HEK293 (cell line): Measurements from ENCODE around the gene MSRB1.

Experiments used
- CTCF ChIA-PET: fragments of 350-600 bp; formaldehyde crosslinking; extraction: SDS; loops from one replicate; lab custom pipeline; 2021; ENCODE audit warnings: antibody characterized with exemption; lab: Yijun Ruan, JAX
- POLR2A ChIA-PET: fragments of 300-600 bp; formaldehyde crosslinking; extraction: SDS; loops from one replicate; lab custom pipeline; 2020; ENCODE audit warnings: antibody characterized with exemption, inconsistent platforms; lab: Yijun Ruan, JAX
- H3K27ac ChIP-seq: fragments of 200-500 bp; sonication (Bioruptor generic); 2 replicates; pipeline ENCODE4 v1.5.1; 2014; ENCODE audit warnings: low read depth, low read length, control low read depth, inconsistent platforms; ENCODE audit errors: extremely low read depth
- H3K36me3 ChIP-seq, 2 experiments: fragments of 200-500 bp in 1 of 2; sonication (Bioruptor generic) in 1 of 2; 1 replicate in 1 of 2; 2 replicates in 1 of 2; pipeline ENCODE4 v1.5.1; 2014 to 2017; ENCODE audit warnings: inconsistent platforms in 2 of 2, low read length in 2 of 2; ENCODE audit not compliant: control insufficient read depth in 2 of 2, insufficient read depth in 1 of 2
- H3K4me1 ChIP-seq: fragments of 200-500 bp; sonication (Bioruptor generic); 2 replicates; pipeline ENCODE4 v1.5.1; 2014; ENCODE audit warnings: mild to moderate bottlenecking, low read length, inconsistent platforms; ENCODE audit not compliant: control insufficient read depth, insufficient read depth
- H3K4me3 ChIP-seq: 2 replicates; pipeline ENCODE4 v1.5.1; 2011; ENCODE audit warnings: low read depth, mild to moderate bottlenecking, control low read depth, low read length, moderate library complexity
- H3K9me3 ChIP-seq: fragments of 200-500 bp; sonication (Bioruptor generic); 2 replicates; pipeline ENCODE4 v1.5.1; 2014; ENCODE audit warnings: low read depth, low read length, inconsistent platforms; ENCODE audit not compliant: control insufficient read depth, insufficient read depth
- FEZF1 ChIP-seq: fragments of 450-650 bp; formaldehyde crosslinking; IDR thresholded peaks from 2 replicates; pipeline ENCODE4 v1.5.1; 2016; ENCODE audit warnings: missing biosample characterization, missing genetic modification characterization
- SP2 ChIP-seq: fragments of 450-650 bp; formaldehyde crosslinking; IDR thresholded peaks from 2 replicates; pipeline ENCODE4 v1.5.1; 2016; ENCODE audit warnings: missing biosample characterization, missing genetic modification characterization
- SP3 ChIP-seq: fragments of 450-650 bp; formaldehyde crosslinking; IDR thresholded peaks from 2 replicates; pipeline ENCODE4 v1.5.1; 2016; ENCODE audit warnings: missing biosample characterization, missing genetic modification characterization
- ZNF18 ChIP-seq: fragments of 450-650 bp; formaldehyde crosslinking; IDR thresholded peaks from 2 replicates; pipeline ENCODE4 v1.5.1; 2016; ENCODE audit warnings: missing biosample characterization, missing genetic modification characterization
- ZNF184 ChIP-seq: fragments of 450-650 bp; IDR thresholded peaks from 2 replicates; pipeline ENCODE4 v1.5.1; 2018; ENCODE audit warnings: missing biosample characterization, mild to moderate bottlenecking, missing genetic modification characterization
- ZNF19 ChIP-seq: fragments of 450-650 bp; formaldehyde crosslinking; IDR thresholded peaks from 2 replicates; pipeline ENCODE4; 2016; ENCODE audit warnings: missing biosample characterization, missing genetic modification characterization, low read depth
- ZNF239 ChIP-seq: fragments of 450-650 bp; formaldehyde crosslinking; IDR thresholded peaks from 2 replicates; pipeline ENCODE4 v1.5.1; 2016; ENCODE audit warnings: missing biosample characterization, missing genetic modification characterization
- ZNF302 ChIP-seq: fragments of 450-650 bp; formaldehyde crosslinking; IDR thresholded peaks from 2 replicates; pipeline ENCODE4 v1.5.1; 2016; ENCODE audit warnings: missing biosample characterization, missing genetic modification characterization, low read depth
- ZNF311 ChIP-seq: fragments of 450-650 bp; formaldehyde crosslinking; IDR thresholded peaks from 2 replicates; pipeline ENCODE4 v1.5.1; 2017; ENCODE audit warnings: missing biosample characterization, missing genetic modification characterization, borderline replicate concordance
- ZNF341 ChIP-seq: fragments of 450-650 bp; formaldehyde crosslinking; IDR thresholded peaks from 2 replicates; pipeline ENCODE4; 2016; ENCODE audit warnings: low read depth, missing biosample characterization, missing genetic modification characterization
- ZNF350 ChIP-seq: fragments of 450-650 bp; formaldehyde crosslinking; IDR thresholded peaks from 2 replicates; pipeline ENCODE4 v1.5.0; 2017; ENCODE audit warnings: missing biosample characterization, mild to moderate bottlenecking, missing genetic modification characterization
- ZNF37A ChIP-seq: fragments of 450-650 bp; IDR thresholded peaks from 2 replicates; pipeline ENCODE4 v1.5.1; 2018; ENCODE audit warnings: missing biosample characterization, missing genetic modification characterization
- ZNF449 ChIP-seq: fragments of 450-650 bp; formaldehyde crosslinking; IDR thresholded peaks from 2 replicates; pipeline ENCODE4 v1.5.1; 2017; ENCODE audit warnings: missing biosample characterization, mild to moderate bottlenecking, missing genetic modification characterization, moderate library complexity
- ZNF501 ChIP-seq: fragments of 450-650 bp; formaldehyde crosslinking; IDR thresholded peaks from 2 replicates; pipeline ENCODE4 v1.5.1; 2016; ENCODE audit warnings: missing biosample characterization, missing genetic modification characterization
- ZNF561 ChIP-seq: fragments of 450-650 bp; IDR thresholded peaks from 2 replicates; pipeline ENCODE4 v1.5.1; 2018; ENCODE audit warnings: missing biosample characterization, missing genetic modification characterization, borderline replicate concordance
- ZNF677 ChIP-seq: fragments of 450-650 bp; IDR thresholded peaks from 2 replicates; pipeline ENCODE4 v1.5.0; 2018; ENCODE audit warnings: missing biosample characterization, mild to moderate bottlenecking, missing genetic modification characterization, moderate library complexity
- ZNF76 ChIP-seq: fragments of 450-650 bp; formaldehyde crosslinking; IDR thresholded peaks from 2 replicates; pipeline ENCODE4; 2016; ENCODE audit warnings: low read depth, missing biosample characterization, missing genetic modification characterization, borderline replicate concordance
- ZNF830 ChIP-seq: fragments of 450-650 bp; IDR thresholded peaks from 2 replicates; pipeline ENCODE4 v1.5.0; 2018; ENCODE audit warnings: missing biosample characterization, missing genetic modification characterization, low read depth, mild to moderate bottlenecking, moderate library complexity
- ZSCAN23 ChIP-seq: fragments of 450-650 bp; formaldehyde crosslinking; IDR thresholded peaks from 2 replicates; pipeline ENCODE4 v1.5.1; 2016; ENCODE audit warnings: missing biosample characterization, missing genetic modification characterization
- ZSCAN5A ChIP-seq: fragments of 450-650 bp; formaldehyde crosslinking; IDR thresholded peaks from 2 replicates; pipeline ENCODE4 v1.5.1; 2016; ENCODE audit warnings: missing biosample characterization, missing genetic modification characterization
- TF ChIP-seq, protein P1 (sequence below): fragments of 450-650 bp; formaldehyde crosslinking; IDR thresholded peaks from 2 replicates; pipeline ENCODE4 v1.5.1; 2016; ENCODE audit warnings: missing biosample characterization, missing genetic modification characterization, borderline replicate concordance
- TF ChIP-seq, protein P2 (sequence below): fragments of 450-650 bp; formaldehyde crosslinking; IDR thresholded peaks from 2 replicates; pipeline ENCODE4 v1.5.1; 2017; ENCODE audit warnings: missing biosample characterization, missing genetic modification characterization

MSRB1 gene

DNA sequence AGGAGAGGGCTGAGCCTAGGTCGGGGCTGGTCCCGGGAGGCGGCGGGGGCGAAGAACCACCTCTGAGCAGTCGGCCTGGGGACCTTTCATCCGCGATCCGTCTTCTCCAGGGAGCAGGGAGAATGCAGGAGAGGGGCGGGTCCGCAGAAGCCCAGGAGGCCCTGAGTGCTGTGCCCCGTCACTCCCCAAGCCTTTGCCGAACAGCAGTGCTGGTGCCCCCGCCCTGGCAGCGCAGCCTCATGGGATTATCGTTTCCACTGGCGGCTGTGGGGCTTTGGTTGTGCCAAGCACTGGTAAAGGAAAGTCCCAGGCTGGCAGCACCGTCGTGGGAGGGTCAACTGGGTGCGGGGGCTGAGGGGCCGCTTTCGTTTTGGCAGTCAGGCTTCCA lies 29.5 kb upstream of the MSRB1 start:
- Histone ChIP-seq H3K27ac (peak overlapping the region; percentile 88; the same call in 1 of the 2 replicates), H3K36me3 (peaks cover 0 to 35% of the 10 kb centered on the region in 2 experiments; a peak in 1 of 3 replicates), H3K4me3 (peak overlapping the region; percentile 97), H3K9me3 (no peaks in the 10 kb centered on the region)
- CTCF ChIA-PET = interaction anchor here (1.2 kb wide), 1 partner anchor 12 kb away, joined by 4 read pairs; no protein-coding TSS in a partner anchor
- TF ChIP-seq ZNF449 (no peak), ZNF302 (no peak), FEZF1 (no peak), SP2 (peak; percentile 20), SP3 (tag by site-specific recombination) (no peak), ZNF37A (tag by site-specific recombination) (no peak), ZNF830 (no peak), ZNF184 (tag by site-specific recombination) (no peak), ZNF501 (no peak), ZNF311 (tag by site-specific recombination) (no peak), ZNF341 (tag by site-specific recombination) (peak; percentile 81), ZNF561 (tag by site-specific recombination) (no peak), ZNF76 (tag by site-specific recombination) (peak; percentile 82), ZNF239 (tag by site-specific recombination) (no peak), ZSCAN23 (no peak), ZNF19 (no peak), ZNF18 (tag by site-specific recombination) (no peak), ZNF677 (tag by site-specific recombination) (no peak), ZSCAN5A (tag by site-specific recombination) (no peak), ZNF350 (tag by site-specific recombination) (no peak)
- TF ChIP-seq, protein P1, sequence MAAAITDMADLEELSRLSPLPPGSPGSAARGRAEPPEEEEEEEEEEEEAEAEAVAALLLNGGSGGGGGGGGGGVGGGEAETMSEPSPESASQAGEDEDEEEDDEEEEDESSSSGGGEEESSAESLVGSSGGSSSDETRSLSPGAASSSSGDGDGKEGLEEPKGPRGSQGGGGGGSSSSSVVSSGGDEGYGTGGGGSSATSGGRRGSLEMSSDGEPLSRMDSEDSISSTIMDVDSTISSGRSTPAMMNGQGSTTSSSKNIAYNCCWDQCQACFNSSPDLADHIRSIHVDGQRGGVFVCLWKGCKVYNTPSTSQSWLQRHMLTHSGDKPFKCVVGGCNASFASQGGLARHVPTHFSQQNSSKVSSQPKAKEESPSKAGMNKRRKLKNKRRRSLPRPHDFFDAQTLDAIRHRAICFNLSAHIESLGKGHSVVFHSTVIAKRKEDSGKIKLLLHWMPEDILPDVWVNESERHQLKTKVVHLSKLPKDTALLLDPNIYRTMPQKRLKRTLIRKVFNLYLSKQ (tag by site-specific recombination) = no peak
- TF ChIP-seq, protein P2, sequence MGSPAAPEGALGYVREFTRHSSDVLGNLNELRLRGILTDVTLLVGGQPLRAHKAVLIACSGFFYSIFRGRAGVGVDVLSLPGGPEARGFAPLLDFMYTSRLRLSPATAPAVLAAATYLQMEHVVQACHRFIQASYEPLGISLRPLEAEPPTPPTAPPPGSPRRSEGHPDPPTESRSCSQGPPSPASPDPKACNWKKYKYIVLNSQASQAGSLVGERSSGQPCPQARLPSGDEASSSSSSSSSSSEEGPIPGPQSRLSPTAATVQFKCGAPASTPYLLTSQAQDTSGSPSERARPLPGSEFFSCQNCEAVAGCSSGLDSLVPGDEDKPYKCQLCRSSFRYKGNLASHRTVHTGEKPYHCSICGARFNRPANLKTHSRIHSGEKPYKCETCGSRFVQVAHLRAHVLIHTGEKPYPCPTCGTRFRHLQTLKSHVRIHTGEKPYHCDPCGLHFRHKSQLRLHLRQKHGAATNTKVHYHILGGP (tag by site-specific recombination) = no peak
- TF ChIP-seq, all 188 proteins: peak for 3
- POLR2A ChIA-PET = interaction anchor here (1.2 to 1.8 kb wide), 5 partner anchors 9 to 190 kb away, joined by 3 to 17 read pairs (median 9); partner anchors contain the start of genes GFER, NUBP2 and SPSB3
- no peaks in the 10 kb centered on the region for H3K4me1 ChIP-seq
